ENCODE data around the gene EVA1A.

GRCh38 chr2:75597949-75598348, 37.2 kb upstream of the EVA1A start:
- no peak for TF ChIP-seq CTCF (IDR thresholded peaks at IDR 0.05)
- TF ChIP-seq POLR2A (IDR thresholded peaks at IDR 0.05) = no peak

All from testis (tissue), 2 donors.